Stimulated activated naive CD4-positive, alpha-beta T cell treated with Interleukin-2 at 50 U/mL for 16 hours (primary cell): ENCODE measurements around the gene ZFP14.

Experiments used
- DNase-seq: peaks from one replicate; lab custom pipeline; 2025; lab: John Stamatoyannopoulos, UW

Gene ZFP14

GRCh38 chr19:36378625-36379509 is at the start of gene ZFP14:
Gene ZFP14, minus strand, starts transcription at chr19:36379201. Its CDS starts 11,309 bp downstream, at chr19:36367892.
- DNase-seq: peak; percentile 96

GRCh38 chr19:36423925-36424324 is 44.9 kb upstream of the ZFP14 start:
- DNase-seq: no peak

GRCh38 chr19:36421749-36422481 is 42.9 kb upstream of the ZFP14 start:
- DNase-seq: no peak

GRCh38 chr19:36420961-36421748 is 42.2 kb upstream of the ZFP14 start:
- no peak for DNase-seq

GRCh38 chr19:36418287-36419001 is 39.4 kb upstream of the ZFP14 start, which contains the start of gene ZFP82:
Gene ZFP82, minus strand, starts transcription at chr19:36418644. Its CDS starts 8,855 bp downstream, at chr19:36409789.
- peak; percentile 69 for DNase-seq

- no peak for DNase-seq
Observed at GRCh38 chr19:36417752-36418286, 38.8 kb upstream of the ZFP14 start.

- no peak for DNase-seq
Observed at GRCh38 chr19:36409841-36410240, 30.8 kb upstream of the ZFP14 start.

GRCh38 chr19:36408101-36408500 is 29.1 kb upstream of the ZFP14 start:
- DNase-seq: no peak

GRCh38 chr19:36404498-36404897 is 25.5 kb upstream of the ZFP14 start:
- no peak for DNase-seq

- DNase-seq: no peak
Observed at GRCh38 chr19:36401475-36401874, 22.5 kb upstream of the ZFP14 start.

- no peak for DNase-seq
Observed at GRCh38 chr19:36398571-36398970, 19.6 kb upstream of the ZFP14 start.

GRCh38 chr19:36392916-36393673 is 14.1 kb upstream of the ZFP14 start:
- DNase-seq: no peak

- no peak for DNase-seq
Observed at GRCh38 chr19:36379510-36379819, 464 bp upstream of the ZFP14 start.

GRCh38 chr19:36377541-36378178 is 1.3 kb downstream of the ZFP14 start:
- DNase-seq: no peak

- DNase-seq: no peak
Observed at GRCh38 chr19:36373638-36374156, 5.3 kb downstream of the ZFP14 start.

GRCh38 chr19:36371886-36372285 is 7.1 kb downstream of the ZFP14 start:
- no peak for DNase-seq

GRCh38 chr19:36363845-36364244 is 15.2 kb downstream of the ZFP14 start:
- no peak for DNase-seq

GRCh38 chr19:36340786-36341372 is 38.1 kb downstream of the ZFP14 start:
- DNase-seq: no peak
